DND-41 (cell line): Measurements from ENCODE around the gene AATK.

Experiments used
- ATAC-seq: fragments of 200-7000 bp; cut with Tn5 transposase; 3 replicates; pipeline ENCODE4 v1.9.1; 2021; ENCODE audit warnings: low read depth; ENCODE audit not compliant: insufficient read depth
- DNase-seq: peaks from one replicate; pipeline ENCODE4 v3.0.0-alpha.2; 2020
- H2AFZ ChIP-seq: 2 replicates; pipeline ENCODE4 v1.6.0; 2012; ENCODE audit warnings: low read depth, low read length
- H3K27ac ChIP-seq: 2 replicates; pipeline ENCODE4 v1.5.1; 2012; ENCODE audit warnings: low read length, inconsistent platforms
- H3K27me3 ChIP-seq: fragments of 200-600 bp; sonication (generic); 2 replicates; pipeline ENCODE4 v1.6.0; 2012; ENCODE audit warnings: low read length, mild to moderate bottlenecking, inconsistent platforms; ENCODE audit not compliant: insufficient read depth, poor library complexity
- H3K36me3 ChIP-seq: 2 replicates; pipeline ENCODE4 v1.5.1; 2012; ENCODE audit warnings: low read length, inconsistent platforms; ENCODE audit not compliant: insufficient read depth
- H3K4me1 ChIP-seq: 2 replicates; pipeline ENCODE4 v1.5.1; 2012; ENCODE audit warnings: mild to moderate bottlenecking, low read length; ENCODE audit not compliant: insufficient read depth
- H3K4me2 ChIP-seq: 2 replicates; pipeline ENCODE4 v1.6.0; 2012; ENCODE audit warnings: mild to moderate bottlenecking, moderate library complexity, low read length, inconsistent platforms; ENCODE audit not compliant: insufficient read depth
- H3K4me3 ChIP-seq, 2 experiments: fragments of 200-600 bp in 1 of 2; shearing (Covaris generic) in 1 of 2; 2 replicates each; pipeline ENCODE4 v1.5.1; 2012 to 2016; ENCODE audit warnings: inconsistent platforms in 2 of 2, low read length in 2 of 2, mild to moderate bottlenecking in 2 of 2, low read depth in 1 of 2, moderate library complexity in 1 of 2
- H3K79me2 ChIP-seq: 2 replicates; pipeline ENCODE4 v1.6.0; 2012; ENCODE audit warnings: low read length, inconsistent platforms; ENCODE audit not compliant: insufficient read depth
- H3K9ac ChIP-seq: 2 replicates; pipeline ENCODE4 v1.6.0; 2012; ENCODE audit warnings: low read depth, mild to moderate bottlenecking, inconsistent platforms, low read length, moderate library complexity
- H3K9me3 ChIP-seq: 2 replicates; pipeline ENCODE4 v1.5.1; 2012; ENCODE audit warnings: low read length, moderate library complexity, mild to moderate bottlenecking, inconsistent platforms; ENCODE audit not compliant: insufficient read depth, severe bottlenecking
- H4K20me1 ChIP-seq: 2 replicates; pipeline ENCODE4 v1.6.0; 2012; ENCODE audit warnings: low read length; ENCODE audit not compliant: insufficient read depth
- EZH2 ChIP-seq: IDR thresholded peaks from 3 replicates; pipeline ENCODE4 v1.6.1; 2012; ENCODE audit warnings: borderline replicate concordance, low read depth, mild to moderate bottlenecking, moderate library complexity, low read length, inconsistent platforms; ENCODE audit not compliant: severe bottlenecking
- TF ChIP-seq, protein P1 (sequence below): IDR thresholded peaks from 2 replicates; pipeline ENCODE4 v1.5.1; 2012; ENCODE audit warnings: borderline replicate concordance, low read length, moderate library complexity, mild to moderate bottlenecking; ENCODE audit not compliant: poor library complexity, severe bottlenecking; ENCODE audit errors: extremely low read depth

The AATK gene

DNA sequence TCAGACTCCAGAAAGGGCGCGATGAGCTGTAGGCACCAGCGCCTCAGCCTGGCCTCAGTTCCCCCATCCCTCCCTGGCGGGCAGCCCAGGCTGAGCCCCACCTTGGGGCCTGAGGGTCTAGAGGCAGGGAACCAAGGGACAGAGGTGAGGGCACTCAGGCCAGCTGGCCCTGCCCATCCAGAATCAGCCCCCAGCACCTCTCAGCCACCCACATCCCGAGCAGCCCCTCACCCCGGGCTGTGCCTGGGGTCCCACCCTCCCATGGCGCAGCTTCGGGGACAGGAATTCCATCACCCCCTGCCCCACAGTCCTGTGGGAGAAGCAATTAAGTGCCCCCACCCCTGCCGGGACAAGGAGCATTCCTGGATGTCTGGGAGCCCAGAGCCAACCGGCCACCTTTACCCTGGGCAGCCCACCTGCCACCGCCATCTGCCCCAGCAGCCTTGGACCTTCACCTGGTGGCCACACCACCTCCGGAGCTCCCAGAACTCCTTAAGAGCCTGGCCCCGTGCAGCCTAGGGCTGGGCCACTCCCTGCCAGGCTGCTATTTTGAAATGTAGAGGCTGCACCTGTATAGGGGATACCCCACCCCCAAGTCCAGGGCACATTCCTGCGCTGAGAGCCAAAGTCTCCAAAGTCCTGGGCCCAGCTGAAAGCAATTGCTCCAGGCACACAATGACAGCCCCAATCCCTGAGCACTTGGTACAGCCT lies 34.4 kb downstream of the AATK start:
- Histone ChIP-seq H3K79me2 (no peaks in the 10 kb centered on the region), H3K9me3 (no peaks in the 10 kb centered on the region), H3K4me1 (no peaks in the 10 kb centered on the region), H3K36me3 (no peaks in the 10 kb centered on the region), H3K27ac (no peak overlapping the region), H4K20me1 (peaks cover 16% of the 10 kb centered on the region), H3K4me3 (no peak overlapping the region), H2AFZ (no peak overlapping the region), H3K4me2 (no peak overlapping the region), H3K27me3 (peaks cover 4% of the 10 kb centered on the region), H3K9ac (no peak overlapping the region)
- TF ChIP-seq, protein P1, sequence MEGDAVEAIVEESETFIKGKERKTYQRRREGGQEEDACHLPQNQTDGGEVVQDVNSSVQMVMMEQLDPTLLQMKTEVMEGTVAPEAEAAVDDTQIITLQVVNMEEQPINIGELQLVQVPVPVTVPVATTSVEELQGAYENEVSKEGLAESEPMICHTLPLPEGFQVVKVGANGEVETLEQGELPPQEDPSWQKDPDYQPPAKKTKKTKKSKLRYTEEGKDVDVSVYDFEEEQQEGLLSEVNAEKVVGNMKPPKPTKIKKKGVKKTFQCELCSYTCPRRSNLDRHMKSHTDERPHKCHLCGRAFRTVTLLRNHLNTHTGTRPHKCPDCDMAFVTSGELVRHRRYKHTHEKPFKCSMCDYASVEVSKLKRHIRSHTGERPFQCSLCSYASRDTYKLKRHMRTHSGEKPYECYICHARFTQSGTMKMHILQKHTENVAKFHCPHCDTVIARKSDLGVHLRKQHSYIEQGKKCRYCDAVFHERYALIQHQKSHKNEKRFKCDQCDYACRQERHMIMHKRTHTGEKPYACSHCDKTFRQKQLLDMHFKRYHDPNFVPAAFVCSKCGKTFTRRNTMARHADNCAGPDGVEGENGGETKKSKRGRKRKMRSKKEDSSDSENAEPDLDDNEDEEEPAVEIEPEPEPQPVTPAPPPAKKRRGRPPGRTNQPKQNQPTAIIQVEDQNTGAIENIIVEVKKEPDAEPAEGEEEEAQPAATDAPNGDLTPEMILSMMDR: no peak
- no peak for TF ChIP-seq EZH2
- no peak for DNase-seq
- ATAC-seq: no peak

DNA sequence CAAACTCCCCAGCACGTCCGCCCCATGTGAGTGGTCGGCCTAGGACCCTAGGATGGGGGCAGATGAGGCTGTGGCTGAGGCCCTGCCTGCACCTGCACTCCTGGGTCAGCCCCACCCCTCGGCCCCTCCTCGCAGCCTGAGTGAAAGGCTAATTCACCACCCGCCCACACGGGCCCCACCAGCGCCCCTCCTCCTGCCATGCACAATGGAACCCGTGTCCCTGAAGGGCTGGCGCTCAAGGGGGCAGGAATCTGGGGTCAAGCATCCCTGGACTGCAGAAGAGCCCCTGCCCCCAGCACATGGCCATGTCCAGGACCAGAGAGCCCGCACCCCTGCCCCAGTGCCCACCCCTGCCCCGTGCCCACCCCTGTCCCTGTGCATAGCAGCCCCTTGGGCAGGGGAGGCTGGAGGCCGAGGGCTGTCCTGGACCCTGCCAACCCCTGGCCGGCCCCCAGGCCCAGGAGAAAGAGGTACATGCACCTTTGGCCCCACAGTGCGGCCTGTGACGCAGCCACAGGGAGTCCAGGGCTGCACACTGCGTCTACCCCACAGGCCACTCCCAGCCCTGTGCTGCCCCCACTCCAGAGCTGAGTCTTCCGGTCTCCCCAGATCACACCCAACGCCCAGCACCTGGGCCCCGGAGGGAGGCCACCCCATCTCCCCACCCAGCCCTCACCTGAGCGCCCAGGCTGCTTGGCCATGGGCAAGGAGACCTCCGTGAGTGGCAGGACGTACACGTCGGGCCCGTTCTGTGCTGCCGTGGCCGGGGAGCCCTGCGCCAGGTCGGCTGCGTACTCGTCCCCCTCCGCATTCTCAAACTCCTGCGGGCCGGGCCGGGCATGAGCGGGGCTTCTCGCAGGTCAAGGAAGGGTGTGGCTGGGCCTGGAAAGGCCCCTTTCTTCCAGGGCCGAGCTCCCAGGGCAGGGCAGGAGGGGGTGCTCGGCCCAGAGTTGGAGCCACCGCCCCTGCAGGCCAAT lies 35.3 kb downstream of the AATK start:
- ATAC-seq: no peak

DNA sequence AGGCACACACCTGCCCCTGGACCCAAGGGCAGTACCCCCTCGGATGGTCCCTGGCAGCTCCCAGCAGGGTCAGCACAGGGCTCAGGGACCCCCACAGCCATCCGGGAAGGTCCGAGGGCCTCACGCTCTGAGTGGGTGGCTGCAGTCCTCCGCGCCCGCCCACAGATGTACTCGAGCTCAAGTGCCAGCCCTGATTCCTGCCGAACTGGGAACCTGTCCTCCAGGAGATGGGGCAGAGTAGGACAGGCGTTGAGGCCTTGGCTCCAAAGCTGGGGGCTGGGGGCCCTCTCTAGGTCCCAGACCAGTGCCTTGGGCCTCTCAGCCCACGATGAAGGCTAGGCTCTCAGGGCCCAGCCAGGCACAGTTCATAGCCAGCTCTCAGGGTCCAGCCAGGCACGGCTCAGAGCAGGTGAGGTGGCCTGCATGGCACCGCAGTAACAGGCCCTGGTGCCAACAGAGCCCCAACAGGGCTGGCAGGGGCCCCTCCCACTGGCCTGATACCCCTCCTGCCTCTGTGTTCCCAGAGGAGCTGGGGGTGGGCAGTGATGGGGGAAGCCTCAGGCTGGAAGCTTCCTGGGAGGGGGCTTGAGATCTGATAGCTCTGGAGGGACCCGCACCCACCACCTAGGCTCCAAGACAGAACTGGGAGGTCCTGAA lies 36.2 kb downstream of the AATK start:
- Histone ChIP-seq H3K9me3 (no peaks in the 10 kb centered on the region), H3K4me2 (no peak overlapping the region), H4K20me1 (peaks cover 8% of the 10 kb centered on the region), H2AFZ (no peak overlapping the region), H3K27ac (no peak overlapping the region), H3K27me3 (peaks cover 4% of the 10 kb centered on the region), H3K36me3 (no peaks in the 10 kb centered on the region), H3K4me3 (no peak overlapping the region), H3K9ac (no peak overlapping the region), H3K4me1 (no peaks in the 10 kb centered on the region), H3K79me2 (no peaks in the 10 kb centered on the region)
- DNase-seq (no peak), ATAC-seq (no peak)
- TF ChIP-seq EZH2: no peak
- TF ChIP-seq, protein P1: no peak

More for the DNA sequence above, 35.3 kb downstream of the AATK start:
- Histone ChIP-seq H3K9me3 (no peaks in the 10 kb centered on the region), H2AFZ (no peak overlapping the region), H4K20me1 (peaks cover 9% of the 10 kb centered on the region), H3K4me3 (no peak overlapping the region), H3K4me1 (no peaks in the 10 kb centered on the region), H3K36me3 (no peaks in the 10 kb centered on the region), H3K27ac (no peak overlapping the region), H3K79me2 (no peaks in the 10 kb centered on the region), H3K4me2 (no peak overlapping the region), H3K9ac (no peak overlapping the region), H3K27me3 (peaks cover 4% of the 10 kb centered on the region)
- no peak for TF ChIP-seq EZH2
- TF ChIP-seq, protein P1: no peak
- DNase-seq: no peak
